K562 (cell line): Measurements from ENCODE around the gene NBEAL1. TPM values are rescaled to one million over a fixed set of nuclear protein-coding genes. Genes with fewer than 3 reads are reported as not detected.
A peak's percentile ranks its signal among the peaks of the same experiment; 100 is the strongest.

ENCODE experiments used
- ATAC-seq: fragments of 200-7000 bp; cut with Tn5 transposase; 3 replicates; pipeline ENCODE4 v1.9.1; 2020; ENCODE audit warnings: moderate library complexity
- BruUV-seq: library from RNA; stranded (reverse); fragments of 400-500 nt; replicated peaks from 2 replicates; lab custom pipeline; 2021; lab: Mats Ljungman, UMichigan
- CTCF ChIA-PET: fragments of 300-600 bp; formaldehyde crosslinking; extraction: SDS; loops from one replicate; lab custom pipeline; 2021; ENCODE audit warnings: low intra/inter-chr PET ratio; lab: Yijun Ruan, JAX
- POLR2A ChIA-PET: fragments of 300-600, 350-650 bp; sonication (Branson Sonifier 250); formaldehyde crosslinking; extraction: SDS; loops from one replicate; lab custom pipeline; 2021; ENCODE audit warnings: antibody characterized with exemption, inconsistent platforms; lab: Yijun Ruan, JAX
- DNase-seq, 4 experiments: peaks; one replicate each; pipeline versions ENCODE4 v3.0.0 to v3.0.0-alpha.2; 2011 to 2018; ENCODE audit warnings: low spot score in 3 of 4, mixed read lengths in 3 of 4; ENCODE audit errors: extremely low read depth in 1 of 4
- FAIRE-seq: peaks from 2 replicates; lab custom pipeline; 2011; peaks lifted over from hg19 to GRCh38; lab: Jason Lieb, UNC
- H2AFZ ChIP-seq: 2 replicates; pipeline ENCODE4 v1.6.0; 2011; ENCODE audit warnings: low read depth, low read length, control low read depth, inconsistent platforms
- H3K27ac ChIP-seq: fragments of 200-600 bp; 3 replicates; pipeline ENCODE4 v1.8.0; 2011; ENCODE audit warnings: low read depth, mild to moderate bottlenecking, control low read depth, inconsistent platforms, low read length, moderate library complexity, mixed read lengths; ENCODE audit errors: extremely low read depth
- H3K27me3 ChIP-seq, 2 experiments: fragments of 300-600 bp in 1 of 2; 2 replicates in 1 of 2; 3 replicates in 1 of 2; pipeline versions ENCODE4 v1.6.0 to v1.8.0; 2011; ENCODE audit warnings: inconsistent platforms in 2 of 2, low read length in 2 of 2, mild to moderate bottlenecking in 1 of 2, mixed read lengths in 1 of 2, moderate library complexity in 1 of 2; ENCODE audit not compliant: control insufficient read depth in 2 of 2, insufficient read depth in 2 of 2
- H3K36me3 ChIP-seq: fragments of 300-600 bp; 3 replicates; pipeline ENCODE4 v1.8.0; 2011; ENCODE audit warnings: mild to moderate bottlenecking, low read length, inconsistent platforms; ENCODE audit not compliant: control insufficient read depth, insufficient read depth
- H3K4me1 ChIP-seq, 2 experiments: fragments of 200-600 bp in 1 of 2; replicated peaks in 1 of 2; 2 replicates in 1 of 2; 3 replicates in 1 of 2; pipeline versions ENCODE4 v1.5.1 to v1.8.0; 2011; ENCODE audit warnings: inconsistent platforms in 2 of 2, low read length in 2 of 2, mild to moderate bottlenecking in 1 of 2, mixed read lengths in 1 of 2, moderate library complexity in 1 of 2; ENCODE audit not compliant: control insufficient read depth in 2 of 2, insufficient read depth in 2 of 2
- H3K4me2 ChIP-seq: 2 replicates; pipeline ENCODE4 v1.6.1; 2011; ENCODE audit warnings: low read length, control low read depth, inconsistent platforms, mixed read lengths; ENCODE audit not compliant: insufficient read depth
- H3K4me3 ChIP-seq: fragments of 200-600 bp; sonication (generic), shearing (Covaris generic); 2 replicates; pipeline ENCODE4 v1.5.1; 2016; ENCODE audit warnings: control low read depth, inconsistent platforms
- H3K79me2 ChIP-seq: fragments of 200-600 bp; 3 replicates; pipeline ENCODE4 v1.8.0; 2011; ENCODE audit warnings: low read length, inconsistent platforms; ENCODE audit not compliant: control insufficient read depth, insufficient read depth
- H3K9ac ChIP-seq, 2 experiments: 2 replicates each; pipeline versions ENCODE4 v1.6.0 to v1.6.1; 2011; ENCODE audit warnings: low read depth in 2 of 2, low read length in 2 of 2, control low read depth in 1 of 2, inconsistent platforms in 1 of 2, mild to moderate bottlenecking in 1 of 2, mixed read lengths in 1 of 2; ENCODE audit not compliant: insufficient read depth in 1 of 2
- H3K9me1 ChIP-seq: one replicate; pipeline ENCODE4 v1.6.0; 2011; ENCODE audit warnings: inconsistent platforms, mild to moderate bottlenecking, low read length, moderate library complexity; ENCODE audit not compliant: control insufficient read depth, insufficient read depth
- H3K9me3 ChIP-seq: replicated peaks from 2 replicates; pipeline ENCODE4 v1.5.1; 2011; ENCODE audit warnings: low read depth, low read length, inconsistent platforms; ENCODE audit not compliant: control insufficient read depth, insufficient read depth
- H4K20me1 ChIP-seq: replicated peaks from 2 replicates; pipeline ENCODE4 v1.6.1; 2011; ENCODE audit warnings: low read length, inconsistent platforms, mixed read lengths; ENCODE audit not compliant: control insufficient read depth, insufficient read depth
- BHLHE40 ChIP-seq: IDR thresholded peaks from 2 replicates; pipeline ENCODE4 v1.6.1; 2011; ENCODE audit warnings: low read length, improper control_type of control experiment
- CBX5 ChIP-seq: IDR thresholded peaks from 2 replicates; pipeline ENCODE4 v1.6.1; 2014; ENCODE audit warnings: low read depth, borderline replicate concordance
- EWSR1 ChIP-seq: fragments of 450-650 bp; IDR thresholded peaks from 2 replicates; pipeline ENCODE4 v1.6.1; 2018; ENCODE audit warnings: borderline replicate concordance, mild to moderate bottlenecking, low read depth, moderate library complexity; ENCODE audit not compliant: partially characterized antibody
- GTF2F1 ChIP-seq: IDR thresholded peaks from 2 replicates; pipeline ENCODE4 v1.6.1; 2011; ENCODE audit warnings: low read depth, low read length, improper control_type of control experiment
- KAT7 ChIP-seq: sonication (generic); formaldehyde crosslinking; IDR thresholded peaks from 2 replicates; pipeline ENCODE4 v1.8.0; 2022; ENCODE audit warnings: missing genetic modification reagents, mild to moderate bottlenecking, borderline replicate concordance
- MECOM ChIP-seq: fragments of 250-450 bp; sonication (Bioruptor Pico); IDR thresholded peaks from 2 replicates; pipeline ENCODE4 v1.8.0; 2022; ENCODE audit warnings: inconsistent platforms
- PHF20 ChIP-seq: fragments of 450-650 bp; IDR thresholded peaks from 2 replicates; pipeline ENCODE4 v1.6.1; 2018; ENCODE audit not compliant: partially characterized antibody
- SLC30A9 ChIP-seq: fragments of 250-450 bp; sonication (Bioruptor Pico); IDR thresholded peaks from 2 replicates; pipeline ENCODE4 v1.8.0; 2022; ENCODE audit warnings: mild to moderate bottlenecking, moderate library complexity
- SPI1 ChIP-seq: IDR thresholded peaks from 2 replicates; pipeline ENCODE4 v1.6.1; 2011; ENCODE audit warnings: low read depth, low read length, control low read depth, borderline replicate concordance
- ZNF121 ChIP-seq: sonication (generic); formaldehyde crosslinking; conservative IDR thresholded peaks from 2 replicates; pipeline ENCODE4 v1.8.0; 2022; ENCODE audit warnings: missing genetic modification reagents
- ZNF134 ChIP-seq: fragments of 250-450 bp; sonication (Bioruptor Pico); conservative IDR thresholded peaks from 2 replicates; pipeline ENCODE4 v1.4.0; 2020
- ZNF197 ChIP-seq: fragments of 200-800 bp; sonication (Bioruptor generic); IDR thresholded peaks from 2 replicates; pipeline ENCODE4 v1.6.1; 2016; ENCODE audit warnings: low read depth, missing genetic modification characterization, missing compliant biosample characterization
- ZNF253 ChIP-seq: fragments of 250-450 bp; sonication (Bioruptor Pico); conservative IDR thresholded peaks from 2 replicates; pipeline ENCODE4 v1.6.1; 2021; ENCODE audit warnings: mild to moderate bottlenecking
- ZNF766 ChIP-seq: fragments of 200-800 bp; sonication (Bioruptor generic); conservative IDR thresholded peaks from 2 replicates; pipeline ENCODE4 v1.6.1; 2016; ENCODE audit warnings: missing genetic modification characterization, missing compliant biosample characterization
- ZSCAN29 ChIP-seq: fragments of 450-650 bp; IDR thresholded peaks from 2 replicates; pipeline ENCODE4 v1.6.1; 2017
- WGBS: fragments of 100-300 bp; shearing (Covaris generic); methylation state at CpG from one replicate; pipeline ENCODE4 v1.1.6; 2016; ENCODE audit warnings: low coverage, mixed read lengths; ENCODE audit not compliant: insufficient coverage; ENCODE audit errors: missing lambda C conversion rate; 5-methylcytosine and 5-hydroxymethylcytosine counted together
- in situ Hi-C: fragments of 300-500 bp; cut with MboI; formaldehyde crosslinking; loops from 4 replicates; pipeline ENCODE4 v1.15.0; 2018; ENCODE audit warnings: inconsistent platforms, mixed read lengths
- intact Hi-C: fragments of 100-400 bp; cut with micrococcal nuclease; formaldehyde crosslinking; loops from 2 replicates; pipeline ENCODE4 v1.14.2; 2022
- polyA plus RNA-seq, 8 experiments: library from polyadenylated mRNA; depleted of rRNA in 4 of 8; stranded (reverse) in 5 of 8; unstranded in 3 of 8; fragments of >200 nt; fragmentation: Nextera tagmentation in 2 of 8; fragmentation: Illumina TruSeq in 1 of 8; extraction: Ambion mirVana in 2 of 8; extraction: Trizol in 1 of 8; gene quantifications; 2 replicates each; pipeline versions ENCODE4 v1.2.1 to v1.2.3, GENCODE V29; 2011 to 2014; ENCODE audit warnings: inconsistent platforms in 1 of 8, missing spikeins in 1 of 8
- total RNA-seq, 7 experiments: library from RNA; depleted of rRNA in 6 of 7; stranded (reverse); fragments of >200 nt in 6 of 7; fragmentation: Illumina TruSeq in 2 of 7; extraction: Trizol in 2 of 7; gene quantifications; 2 replicates each; pipeline versions ENCODE4 v1.2.1 to v1.2.3, GENCODE V29; 2011 to 2021; ENCODE audit warnings: low replicate concordance in 1 of 7
- TF ChIP-seq, protein P1 (sequence below): fragments of 150-350 bp; IDR thresholded peaks from 2 replicates; pipeline ENCODE4 v1.6.1; 2014; ENCODE audit warnings: low read depth, mild to moderate bottlenecking, low read length, borderline replicate concordance
- TF ChIP-seq, protein P2 (sequence below): sonication (generic); formaldehyde crosslinking; IDR thresholded peaks from 2 replicates; pipeline ENCODE4 v1.8.0; 2022; ENCODE audit warnings: missing genetic modification reagents, mild to moderate bottlenecking, borderline replicate concordance
- TF ChIP-seq, protein P3 (sequence below): fragments of 250-450 bp; sonication (Bioruptor Pico); IDR thresholded peaks from 2 replicates; pipeline ENCODE4 v1.8.0; 2021; ENCODE audit warnings: mild to moderate bottlenecking, moderate library complexity

Gene NBEAL1
- total and polyA plus RNA-seq, 9 of the 15 experiments (the other 6 are each of a cell fraction or from before 2014, with no cell fraction given), result 2.1 to 13.5 (median 7.3) TPM

DNA sequence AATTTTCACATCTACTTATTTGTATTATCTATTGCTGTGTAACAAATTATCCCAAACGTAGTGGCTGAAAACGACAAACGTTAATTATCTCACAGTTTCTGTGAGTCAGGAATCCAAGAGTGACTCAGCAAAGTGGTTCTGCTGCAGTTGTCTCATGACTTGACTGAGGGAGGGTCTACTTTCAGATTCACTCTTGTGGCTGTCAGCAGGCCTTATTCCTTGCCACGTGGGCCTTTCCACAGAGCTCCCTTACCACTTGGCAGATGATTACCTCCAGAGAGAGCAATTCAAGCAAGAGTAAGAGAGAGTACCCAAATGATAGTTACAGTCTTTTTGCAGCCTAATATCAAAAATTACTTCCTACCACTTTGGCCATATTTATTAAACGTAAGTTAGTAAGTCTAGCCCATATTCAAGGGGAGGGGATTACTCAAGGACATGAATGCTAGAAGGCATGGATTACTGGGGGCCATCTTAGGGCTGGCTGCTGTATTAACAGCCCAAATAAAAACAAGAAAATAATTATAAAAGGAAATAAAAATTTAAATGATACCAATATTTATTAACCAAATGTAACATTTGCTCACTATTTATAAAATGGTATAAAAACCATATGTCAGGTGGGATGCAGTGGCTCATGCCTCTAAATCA lies 48.7 kb upstream of the NBEAL1 start:
- Histone ChIP-seq H3K27me3 (no peaks in the 10 kb centered on the region), H3K4me2 (peak overlapping the region; percentile 41), H4K20me1 (no peaks in the 10 kb centered on the region), H3K36me3 (no peaks in the 10 kb centered on the region), H2AFZ (peak overlapping the region; percentile 91), H3K27ac (peak overlapping the region; percentile 91), H3K9ac (peak overlapping the region in 1 of 2 experiments; percentile 65; a peak in 2 of 4 replicates), H3K9me1 (no peaks in the 10 kb centered on the region), H3K4me1 (peaks cover 0 to 9% of the 10 kb centered on the region in 2 experiments; a peak in 3 of 5 replicates), H3K9me3 (peaks cover 2% of the 10 kb centered on the region; the same call in 1 of the 2 replicates), H3K79me2 (no peaks in the 10 kb centered on the region), H3K4me3 (no peak overlapping the region)
- intact Hi-C loops, result loop anchor here (5.0 kb wide), 1 partner anchor 54 kb away; the partner anchor contains the start of genes CARF and WDR12
- ChIA-PET POLR2A (interaction anchor here (0.7 kb wide), 2 partner anchors 32 to 110 kb away, joined by 3 read pairs; no protein-coding TSS in a partner anchor), CTCF (no interaction called here)
- in situ Hi-C loops, result no loop called here
- BruUV-seq, result no TSS peak
- DNase-seq (peak; percentile 50 to 91 (median 62)), FAIRE-seq (peak; percentile 99), ATAC-seq (peak; percentile 97)
- whole genome bisulfite sequencing, result 9% methylated on average over 5 of the region's 5 CpGs
- TF ChIP-seq CBX5 (no peak), GTF2F1 (no peak), PHF20 (no peak), BHLHE40 (no peak), ZNF766 (CRISPR knock-in tag) (no peak), ZNF197 (CRISPR knock-in tag) (no peak), SLC30A9 (CRISPR knock-in tag) (no peak), ZNF134 (CRISPR knock-in tag) (no peak), ZSCAN29 (no peak), KAT7 (CRISPR knock-in tag) (no peak), SPI1 (no peak), MECOM (CRISPR knock-in tag) (peak; percentile 46; the same call in 1 of the 2 replicates), ZNF253 (CRISPR knock-in tag) (no peak), ZNF121 (no peak), EWSR1 (no peak)
- TF ChIP-seq, protein P1, sequence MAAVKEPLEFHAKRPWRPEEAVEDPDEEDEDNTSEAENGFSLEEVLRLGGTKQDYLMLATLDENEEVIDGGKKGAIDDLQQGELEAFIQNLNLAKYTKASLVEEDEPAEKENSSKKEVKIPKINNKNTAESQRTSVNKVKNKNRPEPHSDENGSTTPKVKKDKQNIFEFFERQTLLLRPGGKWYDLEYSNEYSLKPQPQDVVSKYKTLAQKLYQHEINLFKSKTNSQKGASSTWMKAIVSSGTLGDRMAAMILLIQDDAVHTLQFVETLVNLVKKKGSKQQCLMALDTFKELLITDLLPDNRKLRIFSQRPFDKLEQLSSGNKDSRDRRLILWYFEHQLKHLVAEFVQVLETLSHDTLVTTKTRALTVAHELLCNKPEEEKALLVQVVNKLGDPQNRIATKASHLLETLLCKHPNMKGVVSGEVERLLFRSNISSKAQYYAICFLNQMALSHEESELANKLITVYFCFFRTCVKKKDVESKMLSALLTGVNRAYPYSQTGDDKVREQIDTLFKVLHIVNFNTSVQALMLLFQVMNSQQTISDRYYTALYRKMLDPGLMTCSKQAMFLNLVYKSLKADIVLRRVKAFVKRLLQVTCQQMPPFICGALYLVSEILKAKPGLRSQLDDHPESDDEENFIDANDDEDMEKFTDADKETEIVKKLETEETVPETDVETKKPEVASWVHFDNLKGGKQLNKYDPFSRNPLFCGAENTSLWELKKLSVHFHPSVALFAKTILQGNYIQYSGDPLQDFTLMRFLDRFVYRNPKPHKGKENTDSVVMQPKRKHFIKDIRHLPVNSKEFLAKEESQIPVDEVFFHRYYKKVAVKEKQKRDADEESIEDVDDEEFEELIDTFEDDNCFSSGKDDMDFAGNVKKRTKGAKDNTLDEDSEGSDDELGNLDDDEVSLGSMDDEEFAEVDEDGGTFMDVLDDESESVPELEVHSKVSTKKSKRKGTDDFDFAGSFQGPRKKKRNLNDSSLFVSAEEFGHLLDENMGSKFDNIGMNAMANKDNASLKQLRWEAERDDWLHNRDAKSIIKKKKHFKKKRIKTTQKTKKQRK, result no peak
- TF ChIP-seq, protein P2, sequence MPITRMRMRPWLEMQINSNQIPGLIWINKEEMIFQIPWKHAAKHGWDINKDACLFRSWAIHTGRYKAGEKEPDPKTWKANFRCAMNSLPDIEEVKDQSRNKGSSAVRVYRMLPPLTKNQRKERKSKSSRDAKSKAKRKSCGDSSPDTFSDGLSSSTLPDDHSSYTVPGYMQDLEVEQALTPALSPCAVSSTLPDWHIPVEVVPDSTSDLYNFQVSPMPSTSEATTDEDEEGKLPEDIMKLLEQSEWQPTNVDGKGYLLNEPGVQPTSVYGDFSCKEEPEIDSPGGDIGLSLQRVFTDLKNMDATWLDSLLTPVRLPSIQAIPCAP (CRISPR knock-in tag), result no peak
- TF ChIP-seq, protein P3, sequence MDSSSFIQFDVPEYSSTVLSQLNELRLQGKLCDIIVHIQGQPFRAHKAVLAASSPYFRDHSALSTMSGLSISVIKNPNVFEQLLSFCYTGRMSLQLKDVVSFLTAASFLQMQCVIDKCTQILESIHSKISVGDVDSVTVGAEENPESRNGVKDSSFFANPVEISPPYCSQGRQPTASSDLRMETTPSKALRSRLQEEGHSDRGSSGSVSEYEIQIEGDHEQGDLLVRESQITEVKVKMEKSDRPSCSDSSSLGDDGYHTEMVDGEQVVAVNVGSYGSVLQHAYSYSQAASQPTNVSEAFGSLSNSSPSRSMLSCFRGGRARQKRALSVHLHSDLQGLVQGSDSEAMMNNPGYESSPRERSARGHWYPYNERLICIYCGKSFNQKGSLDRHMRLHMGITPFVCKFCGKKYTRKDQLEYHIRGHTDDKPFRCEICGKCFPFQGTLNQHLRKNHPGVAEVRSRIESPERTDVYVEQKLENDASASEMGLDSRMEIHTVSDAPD (CRISPR knock-in tag), result no peak
